HG03558 (cell line): ENCODE measurements around the gene RBM27.
"Not testable (repeated sequence)": the region's sequence is repeated elsewhere in the genome, so short reads cannot be mapped to it uniquely, and the experiment has no call there.

Experiments
- ATAC-seq: cut with Tn5 transposase; IDR thresholded peaks from one replicate; pipeline ENCODE4 v1.9.1; 2021; ENCODE audit warnings: moderate number of reproducible peaks; ENCODE audit not compliant: unreplicated experiment; ENCODE audit errors: extremely low read depth

RBM27 gene, protein sequence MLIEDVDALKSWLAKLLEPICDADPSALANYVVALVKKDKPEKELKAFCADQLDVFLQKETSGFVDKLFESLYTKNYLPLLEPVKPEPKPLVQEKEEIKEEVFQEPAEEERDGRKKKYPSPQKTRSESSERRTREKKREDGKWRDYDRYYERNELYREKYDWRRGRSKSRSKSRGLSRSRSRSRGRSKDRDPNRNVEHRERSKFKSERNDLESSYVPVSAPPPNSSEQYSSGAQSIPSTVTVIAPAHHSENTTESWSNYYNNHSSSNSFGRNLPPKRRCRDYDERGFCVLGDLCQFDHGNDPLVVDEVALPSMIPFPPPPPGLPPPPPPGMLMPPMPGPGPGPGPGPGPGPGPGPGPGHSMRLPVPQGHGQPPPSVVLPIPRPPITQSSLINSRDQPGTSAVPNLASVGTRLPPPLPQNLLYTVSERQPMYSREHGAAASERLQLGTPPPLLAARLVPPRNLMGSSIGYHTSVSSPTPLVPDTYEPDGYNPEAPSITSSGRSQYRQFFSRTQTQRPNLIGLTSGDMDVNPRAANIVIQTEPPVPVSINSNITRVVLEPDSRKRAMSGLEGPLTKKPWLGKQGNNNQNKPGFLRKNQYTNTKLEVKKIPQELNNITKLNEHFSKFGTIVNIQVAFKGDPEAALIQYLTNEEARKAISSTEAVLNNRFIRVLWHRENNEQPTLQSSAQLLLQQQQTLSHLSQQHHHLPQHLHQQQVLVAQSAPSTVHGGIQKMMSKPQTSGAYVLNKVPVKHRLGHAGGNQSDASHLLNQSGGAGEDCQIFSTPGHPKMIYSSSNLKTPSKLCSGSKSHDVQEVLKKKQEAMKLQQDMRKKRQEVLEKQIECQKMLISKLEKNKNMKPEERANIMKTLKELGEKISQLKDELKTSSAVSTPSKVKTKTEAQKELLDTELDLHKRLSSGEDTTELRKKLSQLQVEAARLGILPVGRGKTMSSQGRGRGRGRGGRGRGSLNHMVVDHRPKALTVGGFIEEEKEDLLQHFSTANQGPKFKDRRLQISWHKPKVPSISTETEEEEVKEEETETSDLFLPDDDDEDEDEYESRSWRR

DNA sequence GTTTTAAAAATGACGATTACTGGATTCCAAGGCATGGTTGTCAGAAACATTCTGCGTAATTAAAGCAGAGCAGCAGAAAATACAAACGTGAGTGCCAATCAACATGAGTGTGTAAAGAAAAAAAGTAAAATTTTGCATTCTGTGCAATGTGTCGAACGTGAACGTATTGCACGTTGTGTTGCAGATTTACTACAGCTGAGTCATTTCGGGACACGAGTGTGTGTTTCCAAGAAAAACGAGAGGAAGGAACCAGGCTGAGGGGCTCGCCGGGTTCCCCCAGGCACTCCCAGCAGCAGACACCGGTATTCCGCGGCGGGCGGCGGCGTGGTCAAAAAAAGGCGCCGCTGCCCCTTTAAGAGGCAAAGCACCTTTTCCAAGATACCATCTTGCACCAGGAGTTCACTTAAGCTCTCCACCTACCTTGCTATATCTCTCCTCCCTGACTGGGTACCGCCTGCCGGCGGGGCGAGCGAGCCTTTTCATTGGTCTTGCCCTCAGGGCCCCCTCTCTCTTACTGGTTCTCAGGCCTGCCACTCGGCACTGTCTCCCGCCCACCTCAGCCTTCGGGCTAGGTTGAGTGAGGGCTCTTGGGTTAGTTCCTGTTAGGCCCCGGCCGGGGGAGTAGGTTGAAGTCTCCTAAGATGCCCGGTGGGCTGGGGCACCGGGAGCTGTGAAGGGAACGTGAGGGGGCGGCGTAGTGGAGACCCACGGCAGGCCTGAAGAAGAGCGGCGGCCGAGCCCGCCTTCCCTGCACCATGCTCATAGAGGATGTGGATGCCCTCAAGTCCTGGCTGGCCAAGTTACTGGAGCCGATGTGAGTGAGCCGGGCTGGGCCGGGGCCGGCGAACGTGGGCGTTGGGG lies at the start of gene RBM27:
Gene RBM27 (plus strand): TSS at position 595 of the 861 bp plus-strand sequence. CDS start 161 bp downstream, at position 756.
- ATAC-seq: peak; percentile 100

DNA sequence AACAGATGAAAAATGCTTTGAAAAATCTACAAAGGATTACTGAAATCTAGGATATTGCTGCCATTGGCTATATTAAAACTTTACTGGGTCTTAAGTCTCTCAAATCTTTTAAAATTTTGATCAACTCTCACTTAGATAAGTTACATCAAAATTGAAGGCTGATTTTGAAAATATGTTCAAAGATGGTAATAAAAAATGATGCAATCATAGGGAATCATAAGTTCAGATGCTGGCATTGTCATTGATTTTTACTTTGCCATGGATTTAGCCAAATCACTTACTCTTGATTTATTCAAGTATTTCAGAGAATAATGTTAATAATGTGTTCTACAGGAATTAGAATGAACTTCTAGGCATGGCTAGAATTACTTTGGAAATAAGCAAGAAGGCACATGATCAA lies 45.1 kb upstream of the RBM27 start:
- no peak for ATAC-seq

DNA sequence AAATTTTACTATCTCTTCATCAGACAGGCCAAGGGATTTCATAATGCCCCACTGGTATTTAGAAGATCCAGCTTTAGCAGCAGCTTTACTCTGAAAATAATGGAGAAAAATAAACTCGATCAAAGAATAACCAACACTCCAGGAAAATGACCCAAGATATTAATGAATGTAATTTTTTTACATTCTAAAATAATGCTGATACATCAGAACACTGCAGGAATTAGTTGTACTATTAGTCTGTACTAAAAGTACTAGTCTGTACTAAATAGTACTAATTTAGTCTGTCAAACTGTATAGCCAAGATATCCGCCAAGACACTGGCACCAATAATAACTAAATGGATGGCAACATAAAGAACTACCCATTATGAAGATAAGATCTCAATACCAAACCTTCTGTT lies 39.0 kb upstream of the RBM27 start:
- no peak for ATAC-seq

DNA sequence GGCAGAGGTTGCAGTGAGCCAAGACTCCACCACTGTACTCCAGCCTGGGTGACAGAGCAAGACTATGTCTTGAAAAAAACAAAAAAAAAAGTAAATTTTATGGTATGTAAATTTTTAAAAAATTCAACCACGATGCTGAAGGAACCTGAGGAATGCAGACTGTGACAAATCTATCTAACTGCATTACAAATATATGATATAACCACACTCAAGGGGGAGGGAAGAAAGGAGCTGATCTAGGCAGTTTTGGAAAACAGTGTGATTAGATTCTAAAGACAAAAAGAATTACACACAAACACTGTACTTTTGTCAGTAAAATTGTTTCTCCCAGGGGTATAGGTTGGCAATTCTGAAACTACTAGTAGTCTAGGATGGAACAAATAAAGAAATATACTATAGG lies 37.9 kb upstream of the RBM27 start:
- no peak for ATAC-seq

DNA sequence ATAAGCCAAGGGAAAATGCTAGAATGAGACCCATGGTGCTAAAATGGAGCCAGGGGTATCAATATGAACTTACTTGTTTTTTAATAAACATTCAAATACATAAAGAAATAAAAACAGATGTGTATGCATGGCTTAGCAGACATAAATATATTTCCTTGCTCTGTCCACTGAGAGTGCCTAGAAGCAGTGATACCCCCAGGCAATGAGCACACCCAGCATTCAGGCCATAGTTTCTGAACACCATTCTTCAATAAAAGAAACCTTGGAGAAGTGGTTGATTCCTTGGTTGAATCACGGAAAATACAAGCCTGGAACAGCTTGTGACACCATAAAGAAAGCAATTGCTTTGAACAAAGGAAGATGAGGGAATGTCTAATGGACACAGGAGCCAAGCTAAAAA lies 37.5 kb upstream of the RBM27 start:
- ATAC-seq: no peak

DNA sequence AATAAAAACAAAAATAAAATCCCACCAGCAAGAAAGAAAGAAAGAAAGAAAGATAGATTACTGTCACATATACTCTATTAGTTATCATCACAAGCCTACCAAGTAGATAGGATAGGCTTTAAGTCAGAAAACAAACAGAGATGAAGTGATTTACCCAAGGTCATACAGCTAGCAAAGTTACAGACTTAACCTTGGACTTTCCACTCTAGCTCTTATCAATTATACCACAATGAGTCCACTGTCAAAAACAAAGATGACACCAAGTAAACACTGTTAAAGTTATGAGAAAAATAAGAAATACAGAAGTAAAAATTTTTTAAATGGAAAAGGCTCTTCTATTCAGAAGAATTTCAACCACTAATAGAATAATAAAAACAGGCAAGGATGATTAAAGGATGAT lies 34.3 kb upstream of the RBM27 start:
- ATAC-seq: no peak

DNA sequence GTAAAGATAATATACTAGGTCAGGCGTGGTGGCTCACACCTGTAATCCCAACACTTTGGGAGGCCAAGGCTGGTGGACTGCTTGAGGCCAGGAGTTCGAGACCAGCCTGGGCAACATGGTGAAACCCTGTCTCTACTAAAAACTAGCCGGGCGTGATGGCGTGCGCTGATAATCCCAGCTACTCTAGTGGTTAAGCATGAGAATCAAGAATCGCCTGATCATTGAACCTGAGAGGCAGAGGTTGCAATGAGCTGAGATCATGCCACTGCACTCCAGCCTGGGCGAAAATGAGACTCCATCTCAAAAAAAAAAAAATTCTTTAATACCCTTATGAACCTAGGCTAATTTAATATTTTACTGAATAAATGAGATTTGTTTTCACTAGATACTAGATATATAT lies 30.4 kb upstream of the RBM27 start:
- ATAC-seq: peak; percentile 39

DNA sequence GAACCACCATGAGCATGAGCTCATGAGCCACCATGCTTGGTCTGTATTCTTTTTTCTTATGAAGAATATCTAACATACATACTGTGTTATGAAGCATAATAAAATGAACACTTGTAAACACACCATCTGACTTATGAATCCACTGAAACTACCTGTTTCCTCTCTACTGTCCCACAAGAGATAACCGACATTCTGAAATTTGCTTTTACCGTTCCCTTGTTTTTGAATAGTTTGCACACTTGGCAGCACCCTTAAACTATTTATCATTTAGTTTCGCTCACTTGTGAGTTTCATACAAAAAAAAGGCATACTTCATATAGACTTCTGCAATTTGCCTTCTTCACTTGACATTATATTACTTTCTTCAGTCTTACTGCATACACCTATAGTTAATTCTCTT lies 29.8 kb upstream of the RBM27 start:
- peak; percentile 92 for ATAC-seq

DNA sequence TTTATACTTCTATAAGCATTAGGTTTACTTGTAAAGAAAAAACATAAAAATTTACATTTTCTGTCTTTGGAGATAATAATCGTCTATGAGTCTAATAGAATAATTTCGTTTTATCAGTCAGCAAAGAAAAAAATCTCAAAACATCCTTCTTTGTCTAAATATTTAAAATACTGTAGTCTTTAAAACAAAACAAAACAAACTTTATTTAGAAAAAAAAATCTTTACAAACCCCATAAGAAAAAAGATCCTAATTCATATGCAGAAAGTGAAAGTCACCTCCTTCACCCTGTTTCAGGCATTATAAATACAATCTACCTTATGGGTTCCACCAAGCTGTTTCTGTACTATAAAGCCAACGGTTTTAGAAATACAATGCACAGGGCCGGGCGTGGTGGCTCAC lies 26.6 kb upstream of the RBM27 start:
- ATAC-seq: no peak

DNA sequence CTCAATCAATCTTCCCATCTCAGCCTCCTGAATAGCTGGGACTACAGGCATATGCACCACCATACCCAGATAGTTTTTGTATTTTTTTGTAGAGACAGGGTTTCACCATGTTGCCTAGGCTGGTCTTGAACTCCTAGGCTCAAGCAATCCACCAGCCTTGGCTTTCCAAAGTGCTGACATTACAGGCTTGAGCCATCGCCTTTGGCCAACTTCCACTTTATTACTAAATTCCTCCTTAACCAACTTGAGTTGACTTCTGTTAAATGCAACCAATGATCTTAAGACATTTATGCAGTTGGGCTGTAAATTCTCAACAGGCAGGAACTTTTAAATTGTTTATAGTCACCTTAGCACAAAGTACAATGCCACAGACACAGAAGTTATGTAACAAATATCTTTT lies 23.7 kb upstream of the RBM27 start:
- ATAC-seq: no peak

DNA sequence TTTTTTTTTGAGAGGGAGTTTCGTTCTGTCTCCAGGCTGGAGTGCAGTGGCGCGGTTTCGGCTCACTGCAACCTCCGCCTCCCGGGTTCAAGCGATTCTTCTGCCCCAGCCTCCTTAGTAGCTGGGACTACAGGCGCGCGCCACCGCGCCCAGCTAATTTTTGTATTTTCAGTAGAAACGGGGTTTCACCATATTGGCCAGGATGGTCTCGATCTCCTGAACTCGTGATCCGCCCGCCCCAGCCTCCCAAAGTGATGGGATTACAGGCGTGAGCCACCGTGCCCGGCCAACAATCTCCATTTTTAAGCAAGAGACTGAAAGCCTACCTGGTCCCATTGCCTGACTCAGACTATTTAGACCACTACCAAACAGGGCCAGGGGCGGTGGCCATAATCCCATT lies 20.0 kb upstream of the RBM27 start:
- ATAC-seq: not testable (repeated sequence)

DNA sequence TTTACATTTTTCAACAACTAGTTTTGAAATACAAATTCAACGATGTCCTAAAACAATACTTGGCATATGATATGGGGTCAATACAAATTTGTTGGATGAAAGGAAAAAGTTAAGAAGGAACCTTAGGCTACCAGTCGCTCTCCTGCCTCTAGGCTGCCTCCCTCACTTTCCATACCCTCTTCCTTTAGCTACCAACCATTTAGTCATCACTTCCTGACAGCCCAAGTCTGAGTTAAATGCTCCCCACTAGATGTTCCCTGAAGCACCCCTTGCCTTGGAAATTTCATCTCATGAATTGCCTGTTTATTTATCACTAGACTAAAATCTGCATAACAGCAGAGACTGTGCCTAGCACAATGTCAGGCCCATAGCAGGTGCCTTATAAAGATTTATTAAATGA lies 18.2 kb upstream of the RBM27 start:
- no peak for ATAC-seq

DNA sequence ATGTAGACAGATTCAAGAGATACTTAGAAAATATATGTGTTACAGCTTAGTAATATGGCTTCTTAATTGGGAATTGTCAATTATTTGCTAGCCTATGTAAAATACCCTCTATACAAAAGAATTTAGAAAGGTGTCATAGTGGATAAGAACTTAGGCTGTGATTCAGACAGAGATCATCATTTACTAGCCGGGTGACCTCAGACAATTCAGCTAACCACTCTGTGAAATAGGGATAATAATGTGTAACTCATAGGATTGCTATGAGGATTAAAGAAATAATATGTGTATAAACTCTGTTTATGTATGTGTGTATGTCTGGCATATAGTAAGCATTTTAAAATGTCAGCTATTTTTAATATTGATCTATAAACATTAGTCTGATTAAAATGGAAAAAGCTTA lies 15.0 kb upstream of the RBM27 start:
- no peak for ATAC-seq

DNA sequence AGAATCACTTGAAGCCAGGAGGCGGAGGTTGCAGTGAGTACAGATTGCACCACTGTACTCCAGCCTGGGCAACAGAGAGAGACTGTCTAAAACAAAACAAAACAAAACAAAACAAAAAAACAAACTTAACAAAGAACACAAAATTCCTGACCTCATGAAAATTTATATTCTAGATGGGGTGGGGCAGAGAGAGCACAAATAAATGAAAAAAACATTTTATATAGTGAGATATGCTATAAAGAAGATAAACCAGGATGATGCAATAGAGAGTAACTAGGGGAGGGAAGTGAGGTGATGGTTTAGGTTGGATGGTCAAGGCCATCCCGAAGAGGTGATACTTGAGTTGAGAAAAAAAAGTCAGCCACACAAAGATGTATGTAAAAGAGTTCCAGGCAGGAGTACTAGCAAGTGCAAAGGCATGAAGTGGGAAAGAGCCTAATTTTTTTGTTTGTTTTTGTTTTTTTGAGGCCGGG lies 10.8 kb upstream of the RBM27 start:
- ATAC-seq: no peak

DNA sequence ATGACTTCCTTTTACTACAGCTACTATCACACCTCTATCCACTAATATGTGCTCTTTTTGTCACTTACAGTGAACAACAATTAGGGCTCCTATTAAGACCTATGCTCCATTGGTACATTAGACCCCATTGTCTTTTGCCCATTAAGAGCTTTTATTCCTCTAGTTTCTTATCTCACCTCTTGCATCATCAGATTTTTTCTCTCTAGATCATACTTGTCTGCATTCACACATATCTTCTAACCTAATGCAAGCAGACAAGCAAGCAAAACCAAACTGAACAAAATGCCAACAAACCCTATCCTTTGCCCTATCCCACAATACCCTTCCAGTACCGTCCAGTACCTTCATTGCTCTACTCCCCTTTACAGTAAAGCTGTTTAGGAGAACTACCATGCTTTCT lies 10.1 kb upstream of the RBM27 start:
- no peak for ATAC-seq

DNA sequence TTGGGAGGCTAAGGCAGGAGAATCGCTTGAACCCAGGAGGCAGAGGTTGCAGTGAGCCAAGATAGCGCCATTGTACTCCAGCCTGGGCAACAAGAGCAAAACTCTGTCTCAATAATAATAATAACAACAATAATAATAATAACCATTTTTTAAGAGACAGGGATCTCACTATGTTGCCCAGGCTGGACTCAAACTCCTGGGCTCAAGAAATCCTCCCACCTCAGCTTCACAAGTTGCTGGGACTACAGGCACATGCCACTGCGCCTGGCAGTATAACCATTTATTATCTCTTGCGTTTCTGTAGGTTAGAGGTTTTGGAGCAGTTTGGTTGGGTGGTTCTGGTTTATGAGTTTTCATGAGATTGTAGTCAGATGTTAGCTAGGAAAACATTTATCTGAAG lies 8.4 kb upstream of the RBM27 start:
- not testable (repeated sequence) for ATAC-seq

DNA sequence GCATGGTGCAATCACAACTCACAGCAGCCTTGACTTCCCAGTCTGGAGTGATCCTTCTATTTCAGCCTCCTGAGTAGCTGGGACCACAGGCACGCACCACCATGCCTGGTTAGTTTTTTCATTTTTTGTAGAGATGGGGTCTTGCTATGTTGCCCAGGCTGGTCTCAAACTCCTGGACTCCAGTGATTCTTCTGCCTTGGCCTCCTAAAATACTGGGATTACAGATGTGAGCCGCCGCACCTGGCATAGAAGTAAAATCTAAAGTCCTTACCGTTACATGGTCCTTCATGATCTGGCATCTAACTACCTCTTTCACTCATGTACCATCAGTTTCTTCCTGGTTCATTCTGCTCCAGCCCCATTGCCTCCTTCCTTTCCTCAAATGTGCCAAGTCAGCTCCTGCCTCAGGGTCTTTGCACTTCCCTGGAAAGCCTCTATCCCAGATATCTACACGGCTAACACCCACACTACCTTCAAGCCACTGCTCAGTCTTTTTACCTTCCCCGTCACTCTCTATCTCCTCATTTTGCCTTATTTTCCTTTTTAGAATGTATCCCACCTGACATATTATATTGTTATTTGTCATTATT lies 6.9 kb upstream of the RBM27 start:
- no peak for ATAC-seq

DNA sequence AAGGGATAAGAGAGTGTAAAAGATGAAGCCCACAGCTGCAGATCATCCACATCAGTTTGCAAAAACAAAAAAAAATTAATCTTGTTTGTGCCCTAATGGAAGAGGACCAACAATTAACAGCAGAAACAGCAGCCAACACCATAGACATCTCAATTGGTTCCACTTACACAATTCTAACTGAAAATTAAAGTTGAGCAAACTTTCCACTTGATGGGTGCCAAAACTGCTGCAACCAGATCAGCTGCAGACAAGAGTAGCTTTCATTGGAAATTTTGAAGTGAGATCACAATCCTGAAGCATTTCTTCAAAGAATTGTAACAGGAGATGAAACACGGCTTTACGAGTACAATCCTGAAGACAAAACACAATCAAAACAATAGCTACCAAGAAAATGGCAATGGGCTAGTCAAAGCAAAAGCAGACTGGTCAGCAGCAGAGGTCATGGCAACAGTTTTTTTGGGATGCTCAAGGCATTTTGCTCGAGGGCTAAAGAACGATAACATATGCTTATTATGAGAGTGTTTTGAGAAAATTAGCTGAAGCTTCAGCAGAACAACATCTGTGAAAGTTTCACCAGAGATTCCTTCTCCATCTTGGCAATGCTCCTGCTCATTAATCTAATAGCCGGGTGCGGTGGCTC lies 4.1 kb upstream of the RBM27 start:
- ATAC-seq: no peak

DNA sequence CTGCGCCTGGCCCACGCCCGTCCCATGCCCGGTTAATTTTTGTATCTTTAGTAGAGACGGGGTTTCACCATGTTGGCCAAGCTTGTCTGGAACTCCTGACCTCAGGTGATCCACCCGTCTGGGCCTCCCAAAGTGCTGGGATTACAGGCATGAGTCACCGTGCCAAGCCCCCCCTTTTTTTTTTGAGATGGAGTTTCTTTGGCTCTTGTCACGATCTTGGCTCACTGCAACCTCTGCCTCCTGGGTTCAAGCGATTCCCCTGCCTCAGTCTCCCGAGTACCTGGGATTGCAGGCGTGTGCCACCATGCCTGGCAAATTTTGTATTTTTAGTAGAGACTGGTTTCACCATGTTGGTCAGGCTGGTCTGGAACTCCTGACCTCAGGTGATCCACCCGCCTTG lies 1.6 kb upstream of the RBM27 start:
- not testable (repeated sequence) for ATAC-seq
